ENCODE measurements around the gene APOO. TPM values are rescaled to one million over a fixed set of nuclear protein-coding genes. Genes with fewer than 3 reads are reported as not detected.

The APOO gene
- total RNA-seq, 2 donors from 2014 or later = 7.5 to 9.9 TPM

GRCh38 chrX:23816179-23816578 lies 91.6 kb downstream of the APOO start:
- WGBS, 2 donors = 69 to 71% methylated on average over 3 to 4 of the region's 4 CpGs
- no peaks in the 10 kb centered on the region for H3K4me1 ChIP-seq
- DNase-seq (no peak), ATAC-seq (no peak)
- H3K9me3 ChIP-seq = no peaks in the 10 kb centered on the region
- no peak overlapping the region for H3K27ac ChIP-seq
- TF ChIP-seq CTCF (IDR thresholded peaks at IDR 0.05) (no peak), POLR2A (IDR thresholded peaks at IDR 0.05) (no peak)
- H3K36me3 ChIP-seq (replicated peaks in 1 of 2; ENCODE audit: insufficient read depth in 1 of 2, low read depth in 2 of 2) = no peaks in the 10 kb centered on the region
- no peaks in the 10 kb centered on the region for H3K27me3 ChIP-seq
- no peak overlapping the region for H3K4me3 ChIP-seq
- intact Hi-C loops (cut with DNase I) = no loop called here

- Histone ChIP-seq H3K27me3 (no peaks in the 10 kb centered on the region), H3K4me3 (no peak overlapping the region), H3K36me3 (replicated peaks in 1 of 2; ENCODE audit: insufficient read depth in 1 of 2, low read depth in 2 of 2) (no peaks in the 10 kb centered on the region), H3K4me1 (no peaks in the 10 kb centered on the region), H3K27ac (no peak overlapping the region), H3K9me3 (no peaks in the 10 kb centered on the region)
- intact Hi-C loops (cut with DNase I) = no loop called here
- 78 to 90% methylated on average over 2 to 4 of the region's 7 CpGs for WGBS, 2 donors
- ATAC-seq (no peak), DNase-seq (no peak)
- no peak for TF ChIP-seq CTCF (IDR thresholded peaks at IDR 0.05)
- TF ChIP-seq POLR2A (IDR thresholded peaks at IDR 0.05) = no peak
Measured at GRCh38 chrX:23815376-23815775, 92.4 kb downstream of the APOO start.

- no peaks in the 10 kb centered on the region for H3K9me3 ChIP-seq
- WGBS, 2 donors = 94% methylated on average over 1 of the region's 1 CpG; no CpG with 5 or more reads in 1 of the 2 donors
- no peak for ATAC-seq
- H3K4me3 ChIP-seq = no peak overlapping the region
- TF ChIP-seq POLR2A (IDR thresholded peaks at IDR 0.05) (no peak), CTCF (IDR thresholded peaks at IDR 0.05) (no peak)
- no peaks in the 10 kb centered on the region for H3K36me3 ChIP-seq (replicated peaks in 1 of 2; ENCODE audit: insufficient read depth in 1 of 2, low read depth in 2 of 2)
- H3K4me1 ChIP-seq = no peaks in the 10 kb centered on the region
- intact Hi-C loops (cut with DNase I) = no loop called here
- no peaks in the 10 kb centered on the region for H3K27me3 ChIP-seq
- DNase-seq = no peak
- H3K27ac ChIP-seq = no peak overlapping the region
Measured at GRCh38 chrX:23813808-23814207, 93.9 kb downstream of the APOO start.

GRCh38 chrX:23811656-23812055 lies 96.1 kb downstream of the APOO start:
- H3K4me3 ChIP-seq = no peak overlapping the region
- no peaks in the 10 kb centered on the region for H3K9me3 ChIP-seq
- intact Hi-C loops (cut with DNase I) = no loop called here
- peak overlapping the region in 1 of 4 donors; percentile 39 for H3K27ac ChIP-seq
- no peak for ATAC-seq
- peaks cover 15% of the 10 kb centered on the region for H3K4me1 ChIP-seq
- H3K36me3 ChIP-seq (replicated peaks in 1 of 2; ENCODE audit: insufficient read depth in 1 of 2, low read depth in 2 of 2) = no peaks in the 10 kb centered on the region
- H3K27me3 ChIP-seq = no peaks in the 10 kb centered on the region
- TF ChIP-seq POLR2A (IDR thresholded peaks at IDR 0.05) = no peak
- TF ChIP-seq CTCF (IDR thresholded peaks at IDR 0.05) = no peak
- no peak for DNase-seq
- 68 to 69% methylated on average over 6 of the region's 6 CpGs for WGBS, 2 donors

- Histone ChIP-seq H3K27ac (peak overlapping the region in 1 of 4 donors; percentile 39), H3K4me3 (no peak overlapping the region), H3K36me3 (replicated peaks in 1 of 2; ENCODE audit: insufficient read depth in 1 of 2, low read depth in 2 of 2) (no peaks in the 10 kb centered on the region), H3K9me3 (no peaks in the 10 kb centered on the region), H3K27me3 (no peaks in the 10 kb centered on the region), H3K4me1 (peaks cover 15% of the 10 kb centered on the region)
- peak in 1 of 4 donors; percentile 37 for DNase-seq
- no peak for TF ChIP-seq CTCF (IDR thresholded peaks at IDR 0.05)
- no peak for TF ChIP-seq POLR2A (IDR thresholded peaks at IDR 0.05)
- WGBS, 2 donors = 57 to 79% methylated on average over 10 of the region's 10 CpGs
- intact Hi-C loops (cut with DNase I) = no loop called here
- ATAC-seq = no peak
Measured at GRCh38 chrX:23811108-23811651, 96.6 kb downstream of the APOO start.
